PFSK-1 (cell line): ENCODE results near the gene SURF2.

Experiments used
- FOXP2 ChIP-seq: optimal IDR thresholded peaks from 2 replicates; pipeline ENCODE3; 2011; ENCODE audit warnings: borderline replicate concordance, control low read depth, inconsistent platforms; ENCODE audit not compliant: insufficient read depth; ENCODE audit errors: extremely low read length, extremely low read depth
- POLR2AphosphoS5 ChIP-seq: IDR thresholded peaks from 2 replicates; pipeline ENCODE4 v1.6.1; 2012; ENCODE audit warnings: low read depth, mild to moderate bottlenecking, control low read depth, low read length, moderate library complexity
- REST ChIP-seq, 2 experiments: IDR thresholded peaks; 2 replicates each; pipeline versions ENCODE4 v1.6.1 to v1.8.0; 2011 to 2012; ENCODE audit warnings: low read depth in 2 of 2, low read length in 2 of 2, control low read depth in 1 of 2, inconsistent platforms in 1 of 2, mild to moderate bottlenecking in 1 of 2, moderate library complexity in 1 of 2; ENCODE audit not compliant: insufficient read depth in 1 of 2
- SIN3A ChIP-seq: IDR thresholded peaks from 2 replicates; pipeline ENCODE4 v1.6.1; 2012; ENCODE audit warnings: mild to moderate bottlenecking, low read length, moderate library complexity, borderline replicate concordance; ENCODE audit not compliant: insufficient read depth
- TAF1 ChIP-seq: IDR thresholded peaks from 2 replicates; pipeline ENCODE4 v1.6.1; 2012; ENCODE audit warnings: low read length, control low read depth, borderline replicate concordance; ENCODE audit not compliant: insufficient read depth

The SURF2 gene

GRCh38 chr9:133321411-133321935, 34.9 kb upstream of the SURF2 start:
- TF ChIP-seq TAF1 (no peak), FOXP2 (no peak)

DNA sequence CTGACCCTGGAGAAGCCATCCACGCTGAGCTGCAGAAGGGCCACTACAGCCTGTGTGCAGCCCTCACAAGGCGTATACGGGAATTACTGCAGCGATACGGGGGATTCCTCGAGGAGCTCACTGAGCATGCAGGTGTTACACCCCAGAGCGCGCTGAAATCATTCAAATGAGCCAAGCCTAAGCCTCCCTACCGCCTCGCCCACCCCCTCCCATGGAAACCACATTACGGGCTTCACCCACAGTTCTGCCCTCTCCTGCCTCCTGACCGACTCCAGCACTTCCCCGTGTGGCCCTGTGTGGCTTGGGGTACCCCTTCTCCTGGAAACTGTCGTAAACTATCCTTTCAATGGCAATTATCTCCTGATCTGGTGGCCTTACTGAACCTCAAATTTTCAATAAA, 33.6 kb upstream of the SURF2 start:
- TF ChIP-seq FOXP2 (no peak), SIN3A (no peak), POLR2AphosphoS5 (no peak), TAF1 (no peak), REST (IDR thresholded peaks at IDR 0.05; ENCODE audit: insufficient read depth in 1 of 2, low read depth in 2 of 2, low read length in 2 of 2) (no peak)

DNA sequence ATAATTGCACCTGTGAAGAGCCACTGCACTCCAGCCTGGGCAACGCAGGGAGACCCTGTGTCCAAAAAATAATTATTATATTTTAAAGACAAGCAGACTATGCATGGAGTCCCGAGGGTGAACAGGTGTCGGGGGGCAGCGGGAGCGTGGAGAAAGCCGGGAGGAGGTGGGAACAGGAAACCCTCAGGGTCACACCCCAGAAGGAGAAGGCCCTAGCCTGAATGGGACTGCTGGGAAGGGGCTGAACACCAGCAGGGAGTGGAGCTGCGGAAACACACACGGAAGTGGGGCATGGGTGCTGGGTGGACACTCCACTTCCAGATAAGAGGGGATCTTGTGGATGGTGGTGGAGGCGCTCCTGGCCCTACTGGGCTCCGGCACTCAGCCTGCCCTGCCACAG, 33.1 kb upstream of the SURF2 start:
- TF ChIP-seq SIN3A (no peak), POLR2AphosphoS5 (no peak)

DNA sequence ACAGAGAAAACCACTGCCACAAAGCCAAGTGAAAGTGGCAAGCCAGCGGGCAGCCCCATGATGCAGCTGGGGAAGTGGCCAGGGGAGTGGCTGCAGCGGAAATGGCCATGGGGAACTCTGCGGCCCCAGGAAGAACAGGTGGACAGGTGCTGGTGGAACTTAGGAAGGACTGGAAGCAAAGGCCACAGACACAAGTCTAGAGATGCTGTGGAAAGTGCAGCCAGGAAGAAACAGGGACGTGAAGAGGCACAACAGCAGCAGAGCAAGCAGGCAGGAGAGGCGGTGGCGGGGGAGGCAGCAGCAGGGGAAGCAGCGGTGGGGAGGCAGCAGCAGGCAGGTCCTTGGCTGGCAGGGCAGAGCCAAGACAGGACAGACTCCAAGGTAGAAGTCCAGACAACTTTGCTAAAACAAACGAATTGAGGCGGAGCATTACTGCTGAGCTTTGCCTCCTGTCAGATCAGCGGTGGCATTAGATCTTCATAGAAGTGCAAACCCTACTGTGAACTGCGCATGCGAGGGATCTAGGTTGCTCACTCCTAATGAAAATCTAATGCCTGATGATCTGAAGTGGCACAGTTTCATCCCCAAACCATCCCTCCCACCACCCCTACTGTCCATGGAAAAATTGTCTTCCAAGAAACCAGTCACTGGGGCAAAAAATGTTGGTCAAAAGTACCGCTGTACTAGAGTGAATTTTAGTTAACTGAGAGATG, 32.2 kb upstream of the SURF2 start:
- TF ChIP-seq TAF1 = no peak
- no peak for TF ChIP-seq FOXP2
- TF ChIP-seq SIN3A = no peak
- TF ChIP-seq REST (IDR thresholded peaks at IDR 0.05; ENCODE audit: insufficient read depth in 1 of 2, low read depth in 2 of 2, low read length in 2 of 2) = no peak
- TF ChIP-seq POLR2AphosphoS5 = no peak

GRCh38 chr9:133327834-133328484, 28.4 kb upstream of the SURF2 start:
- TF ChIP-seq POLR2AphosphoS5 = no peak
- TF ChIP-seq REST (IDR thresholded peaks at IDR 0.05; ENCODE audit: insufficient read depth in 1 of 2, low read depth in 2 of 2, low read length in 2 of 2) = no peak
- TF ChIP-seq SIN3A = no peak
- no peak for TF ChIP-seq FOXP2
- TF ChIP-seq TAF1 = no peak

DNA sequence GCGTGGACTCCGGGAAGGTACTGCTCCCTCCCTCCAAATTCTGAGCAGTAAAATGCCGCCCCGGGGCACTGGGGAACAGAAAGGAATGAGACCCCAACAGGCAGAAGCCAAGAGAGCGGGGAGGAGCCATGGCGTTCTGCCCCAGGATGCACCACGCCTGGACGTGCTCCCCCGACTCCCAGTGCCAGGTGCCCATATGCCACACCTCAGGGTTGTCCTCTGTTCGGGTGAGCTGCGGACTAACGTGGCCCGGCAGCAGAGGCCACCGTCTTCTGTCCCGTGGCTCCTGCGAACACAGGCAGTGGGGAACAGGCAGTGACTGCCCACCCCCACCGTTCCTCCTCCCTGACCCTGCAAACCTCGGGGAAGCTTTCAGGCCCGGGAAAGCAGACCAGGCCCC, 25.1 kb upstream of the SURF2 start:
- no peak for TF ChIP-seq FOXP2
